Hippocampal formation (tissue), 2 donors: ENCODE data around the gene PDE11A.
"Not testable (repeated sequence)": the region's sequence is repeated elsewhere in the genome, so short reads cannot be mapped to it uniquely, and the experiment has no call there.

ENCODE experiments used
- DNase-seq, 2 donors: peaks; one replicate each; lab custom pipeline; 2025; lab: John Stamatoyannopoulos, UW

The PDE11A gene

GRCh38 chr2:178072383-178073301, at the start of gene PDE11A:
TSS of gene PDE11A (minus strand) at chr2:178072777. CDS start at chr2:178072437, 340 bp downstream.
- DNase-seq, result peak in 1 of 2 donors; percentile 19

GRCh38 chr2:178119179-178119922, 46.8 kb upstream of the PDE11A start:
- no peak for DNase-seq

- no peak for DNase-seq
These were observed 45.1 kb upstream of the PDE11A start for GRCh38 chr2:178117725-178118124.

- no peak for DNase-seq
These were observed 42.7 kb upstream of the PDE11A start for GRCh38 chr2:178115271-178115670.

GRCh38 chr2:178114462-178114861, 41.9 kb upstream of the PDE11A start:
- no peak for DNase-seq

GRCh38 chr2:178112202-178113152, 39.9 kb upstream of the PDE11A start, which contains the start of gene RBM45:
TSS of gene RBM45 (plus strand) at chr2:178112437. CDS start at chr2:178112547, 110 bp downstream.
- peak; percentile 82 to 89 for DNase-seq

GRCh38 chr2:178111743-178112142, 39.2 kb upstream of the PDE11A start:
- DNase-seq, result no peak

GRCh38 chr2:178110681-178111080, 38.1 kb upstream of the PDE11A start:
- no peak for DNase-seq

GRCh38 chr2:178109813-178110212, 37.2 kb upstream of the PDE11A start:
- DNase-seq, result peak in 1 of 2 donors; percentile 45

GRCh38 chr2:178108176-178108575, 35.6 kb upstream of the PDE11A start:
- no peak for DNase-seq

GRCh38 chr2:178106053-178106452, 33.5 kb upstream of the PDE11A start:
- no peak for DNase-seq

GRCh38 chr2:178105566-178105965, 33.0 kb upstream of the PDE11A start:
- no peak for DNase-seq

- no peak for DNase-seq
These were observed 28.9 kb upstream of the PDE11A start for GRCh38 chr2:178101321-178102079.

- DNase-seq, result no peak
These were observed 20.9 kb upstream of the PDE11A start for GRCh38 chr2:178093471-178093870.

GRCh38 chr2:178088774-178089270, 16.2 kb upstream of the PDE11A start:
- no peak for DNase-seq

GRCh38 chr2:178084273-178084672, 11.7 kb upstream of the PDE11A start:
- no peak for DNase-seq

- DNase-seq, result no peak
These were observed 9.9 kb upstream of the PDE11A start for GRCh38 chr2:178082408-178083045.

GRCh38 chr2:178079279-178079678, 6.7 kb upstream of the PDE11A start:
- DNase-seq, result not testable (repeated sequence)

- no peak for DNase-seq
These were observed 3.6 kb upstream of the PDE11A start for GRCh38 chr2:178076130-178076529.

GRCh38 chr2:178075006-178075326, 2.4 kb upstream of the PDE11A start:
- no peak for DNase-seq
